H1 (cell line): ENCODE measurements around the gene RRAD. TPM values are rescaled to one million over a fixed set of nuclear protein-coding genes. Genes with fewer than 3 reads are reported as not detected.

ENCODE experiments used
- ATF2 ChIP-seq: IDR thresholded peaks from 2 replicates; pipeline ENCODE4 v1.6.1; 2012; ENCODE audit warnings: low read length, inconsistent platforms
- polyA plus RNA-seq, 7 experiments: library from polyadenylated mRNA; depleted of rRNA in 3 of 7; stranded (reverse) in 5 of 7; unstranded in 2 of 7; fragments of >200 nt in 5 of 7; fragments of 200-250 nt in 2 of 7; gene quantifications; 1 replicate in 5 of 7; 2 replicates in 1 of 7; 4 replicates in 1 of 7; pipeline versions ENCODE4 v1.2.1 to v1.2.3, GENCODE V29; 2011 to 2013; ENCODE audit warnings: missing spikeins in 2 of 7, mixed read lengths in 2 of 7
- total RNA-seq: library from RNA; stranded (reverse); fragmentation: NEBNext Ultra II Directional; extraction: Animal tissue kit (Norgen Biotek cat#: 25700); gene quantifications from 2 replicates; pipeline ENCODE4 v1.2.1, GENCODE V29; 2021

The RRAD gene
- total and polyA plus RNA-seq, 2 of the 8 experiments (the other 6 are each of a cell fraction or from before 2014, with no cell fraction given): 0.17 TPM; not detected in 1

- no peak for TF ChIP-seq ATF2
Observed at GRCh38 chr16:66944054-66944441, 18.7 kb upstream of the RRAD start (continued).
